Mesothelial cell of epicardium (in vitro differentiated cells): ENCODE results near the gene HOXA13. TPM values are rescaled to one million over a fixed set of nuclear protein-coding genes. Genes with fewer than 3 reads are reported as not detected.

Experiments
- DNase-seq, 2 experiments: peaks; one replicate each; pipeline ENCODE4 v3.0.0; 2021; ENCODE audit warnings: low spot score in 2 of 2; ENCODE audit not compliant: unreplicated experiment in 2 of 2
- H3K27ac Mint-ChIP-seq: 2 replicates; pipeline ENCODE4 v1.8.0; 2021; ENCODE audit warnings: mixed read lengths
- H3K27me3 Mint-ChIP-seq: 2 replicates; pipeline ENCODE4 v1.8.0; 2021; ENCODE audit warnings: low read depth, mixed read lengths
- H3K36me3 Mint-ChIP-seq: 2 replicates; pipeline ENCODE4 v1.8.0; 2021; ENCODE audit warnings: mixed read lengths
- H3K4me1 Mint-ChIP-seq: 2 replicates; pipeline ENCODE4 v1.8.0; 2021; ENCODE audit warnings: mixed read lengths
- H3K4me3 Mint-ChIP-seq: 2 replicates; pipeline ENCODE4 v1.8.0; 2021; ENCODE audit warnings: mild to moderate bottlenecking, moderate library complexity, mixed read lengths
- H3K9me3 Mint-ChIP-seq: 2 replicates; pipeline ENCODE4 v1.8.0; 2021; ENCODE audit warnings: mixed read lengths
- total RNA-seq: library from RNA; stranded (reverse); gene quantifications from 3 replicates; pipeline ENCODE4 v1.2.1, GENCODE V29; 2021
- TF ChIP-seq, protein P1 (sequence below): fragments of 200-600 bp; sonication (generic); IDR thresholded peaks from one replicate; pipeline ENCODE4 v1.5.0; 2021; ENCODE audit warnings: antibody characterized with exemption; ENCODE audit not compliant: unreplicated experiment

Gene HOXA13
- total RNA-seq, 1 donor from 2014 or later: 7.7 TPM

DNA sequence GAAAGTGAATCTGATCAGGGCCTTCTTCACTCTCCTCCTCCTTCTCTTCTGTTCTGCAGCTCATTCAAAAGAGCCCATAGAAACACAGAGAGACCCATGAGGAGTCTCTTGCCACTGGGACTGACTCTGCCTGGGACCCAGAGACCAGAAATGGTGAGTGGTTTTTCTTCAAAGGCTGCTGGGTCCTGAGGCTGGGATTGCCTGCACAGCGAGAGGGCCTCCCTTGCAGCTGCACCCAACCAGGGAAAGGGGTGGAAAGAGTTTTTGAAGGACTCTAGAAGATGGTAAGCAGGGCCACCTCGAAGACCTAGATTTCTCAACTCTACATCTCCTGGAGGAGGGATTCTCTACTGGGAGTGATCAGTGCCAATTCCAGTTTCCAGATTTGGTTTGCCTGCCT, 15.5 kb upstream of the HOXA13 start:
- no peak for DNase-seq
- no peak overlapping the region for H3K4me3 Mint-ChIP-seq
- H3K36me3 Mint-ChIP-seq: no peaks in the 10 kb centered on the region
- TF ChIP-seq, protein P1, sequence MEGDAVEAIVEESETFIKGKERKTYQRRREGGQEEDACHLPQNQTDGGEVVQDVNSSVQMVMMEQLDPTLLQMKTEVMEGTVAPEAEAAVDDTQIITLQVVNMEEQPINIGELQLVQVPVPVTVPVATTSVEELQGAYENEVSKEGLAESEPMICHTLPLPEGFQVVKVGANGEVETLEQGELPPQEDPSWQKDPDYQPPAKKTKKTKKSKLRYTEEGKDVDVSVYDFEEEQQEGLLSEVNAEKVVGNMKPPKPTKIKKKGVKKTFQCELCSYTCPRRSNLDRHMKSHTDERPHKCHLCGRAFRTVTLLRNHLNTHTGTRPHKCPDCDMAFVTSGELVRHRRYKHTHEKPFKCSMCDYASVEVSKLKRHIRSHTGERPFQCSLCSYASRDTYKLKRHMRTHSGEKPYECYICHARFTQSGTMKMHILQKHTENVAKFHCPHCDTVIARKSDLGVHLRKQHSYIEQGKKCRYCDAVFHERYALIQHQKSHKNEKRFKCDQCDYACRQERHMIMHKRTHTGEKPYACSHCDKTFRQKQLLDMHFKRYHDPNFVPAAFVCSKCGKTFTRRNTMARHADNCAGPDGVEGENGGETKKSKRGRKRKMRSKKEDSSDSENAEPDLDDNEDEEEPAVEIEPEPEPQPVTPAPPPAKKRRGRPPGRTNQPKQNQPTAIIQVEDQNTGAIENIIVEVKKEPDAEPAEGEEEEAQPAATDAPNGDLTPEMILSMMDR: no peak
- peaks cover 91% of the 10 kb centered on the region for H3K27me3 Mint-ChIP-seq
- no peaks in the 10 kb centered on the region for H3K9me3 Mint-ChIP-seq
- no peak overlapping the region for H3K27ac Mint-ChIP-seq
- peaks cover 20% of the 10 kb centered on the region for H3K4me1 Mint-ChIP-seq

DNA sequence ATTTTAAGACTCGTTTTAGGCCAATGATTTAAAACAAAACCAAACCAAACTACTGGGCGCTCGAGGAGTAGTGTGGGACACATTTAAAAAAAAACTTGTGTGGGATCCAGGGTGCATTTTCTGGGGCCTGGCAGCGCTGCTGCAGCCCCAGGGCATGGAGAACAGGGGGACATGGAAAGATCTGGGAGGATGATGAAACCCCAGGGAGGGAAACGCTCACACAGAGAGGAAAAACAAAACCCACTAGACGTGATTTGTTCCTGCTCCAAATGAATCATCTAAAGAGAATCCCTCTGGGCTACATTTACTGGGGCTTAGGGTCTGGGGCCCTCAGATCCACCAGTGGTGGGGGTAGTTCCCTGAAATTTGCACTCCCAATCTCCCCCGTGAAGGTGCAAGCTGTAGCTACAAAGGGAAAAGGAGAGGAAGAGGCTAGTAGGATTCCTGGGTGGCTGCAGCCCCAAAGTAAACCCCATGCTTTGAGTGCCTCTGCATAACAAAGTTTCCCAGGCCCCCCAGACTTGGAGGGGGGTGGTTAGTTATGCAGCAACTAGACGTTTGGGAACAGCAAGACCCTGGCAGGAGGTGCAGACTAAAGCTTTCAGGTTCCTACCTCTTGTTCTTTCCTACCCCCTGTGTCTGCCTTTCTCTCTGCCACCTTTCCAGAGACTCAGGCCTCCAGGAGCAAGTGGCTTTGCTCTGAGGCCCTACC, 14.5 kb upstream of the HOXA13 start:
- TF ChIP-seq, protein P1: no peak
- no peak for DNase-seq
- peaks cover 93% of the 10 kb centered on the region for H3K27me3 Mint-ChIP-seq
- H3K9me3 Mint-ChIP-seq: no peaks in the 10 kb centered on the region
- H3K36me3 Mint-ChIP-seq: no peaks in the 10 kb centered on the region
- H3K4me3 Mint-ChIP-seq: no peak overlapping the region
- no peak overlapping the region for H3K27ac Mint-ChIP-seq
- peaks cover 22% of the 10 kb centered on the region for H3K4me1 Mint-ChIP-seq

DNA sequence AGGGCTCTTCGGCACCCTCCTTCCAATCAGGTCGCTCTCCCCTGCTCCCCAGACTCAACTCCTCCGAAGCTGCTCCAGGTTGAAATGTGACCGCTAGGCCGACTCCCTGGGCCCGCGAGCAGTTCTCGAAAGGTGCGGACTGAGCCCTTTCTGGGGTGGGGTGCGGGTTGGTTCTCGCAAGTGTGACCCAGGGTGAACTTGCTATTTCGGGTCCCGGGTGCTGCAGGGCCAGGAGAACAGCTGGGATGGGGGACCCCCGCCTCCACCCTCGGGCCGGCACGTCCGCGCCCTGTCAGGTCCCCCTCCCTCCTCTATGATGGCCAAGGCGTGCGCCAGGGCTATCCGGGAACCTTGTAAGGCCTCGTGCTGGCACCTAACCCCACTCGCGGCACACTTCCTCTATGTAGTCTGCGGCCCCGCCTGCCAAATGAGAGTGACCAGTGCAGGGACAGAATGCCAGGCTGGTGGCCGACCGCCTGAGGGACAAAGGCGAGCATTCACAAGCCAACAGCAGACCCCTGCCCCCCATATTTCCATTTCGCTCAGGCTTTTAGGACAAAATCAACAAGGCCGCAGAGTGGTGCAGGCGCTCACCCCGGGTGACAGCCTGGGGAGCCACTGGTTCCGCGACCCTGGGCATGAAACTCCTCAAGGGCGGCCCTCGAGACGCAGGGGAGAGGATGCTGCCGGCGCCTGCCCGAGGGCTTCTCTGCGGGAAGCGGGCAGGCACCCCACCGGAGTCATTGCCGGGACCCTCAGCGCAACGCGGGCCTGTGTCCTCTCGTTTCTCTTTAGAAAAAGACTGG, 13.7 kb upstream of the HOXA13 start:
- Mint-ChIP-seq H3K9me3 (no peaks in the 10 kb centered on the region), H3K4me1 (peaks cover 22% of the 10 kb centered on the region), H3K27me3 (peaks cover 95% of the 10 kb centered on the region), H3K4me3 (no peak overlapping the region), H3K27ac (no peak overlapping the region), H3K36me3 (no peaks in the 10 kb centered on the region)
- no peak for DNase-seq
- TF ChIP-seq, protein P1: no peak

DNA sequence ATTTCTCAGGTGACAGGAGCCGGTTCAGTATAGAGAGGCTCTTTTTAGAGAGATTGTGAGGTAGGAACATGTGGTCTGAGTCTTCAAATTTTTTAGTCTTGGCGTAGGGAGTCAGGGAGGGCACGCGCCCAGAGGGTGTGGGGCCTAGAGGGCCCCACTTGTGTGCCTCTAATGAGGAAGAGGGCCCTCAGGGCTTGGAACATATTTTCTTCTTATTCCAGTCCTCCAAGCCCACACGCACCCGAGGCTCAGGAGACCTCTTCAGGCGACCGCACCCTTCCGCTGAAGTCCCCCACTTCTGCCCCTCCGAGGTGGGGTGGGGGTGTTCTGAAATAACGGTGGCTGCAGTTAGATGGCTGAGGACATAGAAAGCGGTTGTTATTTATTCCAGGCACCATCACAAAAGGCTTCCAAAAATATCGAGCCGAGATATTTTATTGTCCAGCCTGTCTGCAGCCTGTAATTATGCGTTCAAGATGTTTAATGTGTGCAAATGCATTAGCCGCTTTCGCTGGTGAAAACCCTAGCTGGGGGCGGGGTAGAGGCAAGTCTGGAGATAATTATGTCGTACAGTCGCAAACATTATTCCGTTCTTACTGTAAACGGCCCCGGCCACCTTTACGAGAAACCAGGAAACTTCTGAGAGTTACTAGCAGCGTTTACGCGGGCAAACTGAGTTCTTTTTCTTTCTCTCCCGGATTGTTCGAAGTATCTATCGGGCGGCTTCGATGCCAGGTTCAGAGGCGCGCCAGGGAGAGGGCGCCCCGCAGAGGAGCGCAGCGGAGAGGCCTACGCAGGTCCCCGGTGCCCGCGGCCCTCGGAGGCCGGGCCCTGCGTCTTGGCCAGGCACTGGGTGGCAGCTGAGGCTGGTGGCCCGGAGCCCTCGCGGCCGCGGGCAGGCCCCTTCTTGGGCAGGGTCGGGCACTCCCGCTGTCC, 12.9 kb upstream of the HOXA13 start:
- peaks cover 97% of the 10 kb centered on the region for H3K27me3 Mint-ChIP-seq
- no peak overlapping the region for H3K4me3 Mint-ChIP-seq
- no peak for DNase-seq
- no peaks in the 10 kb centered on the region for H3K36me3 Mint-ChIP-seq
- no peaks in the 10 kb centered on the region for H3K9me3 Mint-ChIP-seq
- peaks cover 22% of the 10 kb centered on the region for H3K4me1 Mint-ChIP-seq
- H3K27ac Mint-ChIP-seq: no peak overlapping the region
- TF ChIP-seq, protein P1: no peak

DNA sequence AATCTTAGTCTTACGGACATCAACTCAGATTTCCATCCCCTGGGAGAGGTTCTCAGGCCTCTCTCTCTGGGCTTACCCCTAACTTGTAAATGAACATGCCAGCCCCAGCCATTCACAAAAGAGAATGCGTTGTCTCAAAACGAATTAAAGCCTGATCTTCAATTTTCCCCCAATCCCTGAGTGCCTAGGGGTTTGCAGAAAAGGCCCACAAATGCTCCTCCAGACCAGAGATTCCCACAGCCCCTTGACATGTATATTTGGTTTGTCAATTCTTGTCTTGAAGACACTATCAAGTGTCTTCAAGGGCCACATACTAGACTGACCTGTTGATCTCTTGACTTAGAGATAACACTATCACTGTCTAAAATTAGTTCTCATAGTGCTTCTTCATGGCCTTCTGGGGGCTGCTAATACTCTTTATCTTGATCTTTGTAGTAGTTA, 11.9 kb upstream of the HOXA13 start:
- Mint-ChIP-seq H3K27me3 (peaks cover 99% of the 10 kb centered on the region), H3K27ac (no peak overlapping the region), H3K9me3 (no peaks in the 10 kb centered on the region), H3K4me1 (peaks cover 22% of the 10 kb centered on the region), H3K4me3 (no peak overlapping the region), H3K36me3 (no peaks in the 10 kb centered on the region)
- DNase-seq: no peak
- TF ChIP-seq, protein P1: no peak
